NB4 (cell line): ENCODE measurements around the gene ARRB2.
A peak's percentile ranks its signal among the peaks of the same experiment; 100 is the strongest.

Experiments
- DNase-seq: peaks from one replicate; pipeline ENCODE4 v3.0.0; 2010; ENCODE audit warnings: low read depth
- H3K4me3 ChIP-seq: one replicate; pipeline ENCODE4 v1.5.1; 2011; ENCODE audit warnings: mild to moderate bottlenecking, low read depth, low read length, moderate library complexity
- CTCF ChIP-seq: IDR thresholded peaks from one replicate; pipeline ENCODE4 v1.5.1; 2012; ENCODE audit warnings: low read depth, low read length
- MAX ChIP-seq: IDR thresholded peaks from 2 replicates; pipeline ENCODE4 v1.6.1; 2011; ENCODE audit warnings: low read depth, low read length
- MYC ChIP-seq: IDR thresholded peaks from 2 replicates; pipeline ENCODE4 v1.6.1; 2011; ENCODE audit warnings: low read depth, low read length
- POLR2A ChIP-seq: IDR thresholded peaks from 2 replicates; pipeline ENCODE4 v1.6.1; 2011; ENCODE audit warnings: mild to moderate bottlenecking; ENCODE audit not compliant: insufficient read length; ENCODE audit errors: extremely low read depth

ARRB2 gene

GRCh38 chr17:4751932-4752331 lies 41.5 kb downstream of the ARRB2 start:
- DNase-seq, result no peak
- TF ChIP-seq MAX, result no peak
- no peak for TF ChIP-seq MYC
- no peak for TF ChIP-seq CTCF
- no peak for TF ChIP-seq POLR2A
- no peak overlapping the region for H3K4me3 ChIP-seq

- no peak overlapping the region for H3K4me3 ChIP-seq
- TF ChIP-seq MYC (no peak), MAX (no peak), POLR2A (no peak), CTCF (no peak)
- no peak for DNase-seq
Observed at GRCh38 chr17:4753392-4753791, 43.0 kb downstream of the ARRB2 start.

DNA sequence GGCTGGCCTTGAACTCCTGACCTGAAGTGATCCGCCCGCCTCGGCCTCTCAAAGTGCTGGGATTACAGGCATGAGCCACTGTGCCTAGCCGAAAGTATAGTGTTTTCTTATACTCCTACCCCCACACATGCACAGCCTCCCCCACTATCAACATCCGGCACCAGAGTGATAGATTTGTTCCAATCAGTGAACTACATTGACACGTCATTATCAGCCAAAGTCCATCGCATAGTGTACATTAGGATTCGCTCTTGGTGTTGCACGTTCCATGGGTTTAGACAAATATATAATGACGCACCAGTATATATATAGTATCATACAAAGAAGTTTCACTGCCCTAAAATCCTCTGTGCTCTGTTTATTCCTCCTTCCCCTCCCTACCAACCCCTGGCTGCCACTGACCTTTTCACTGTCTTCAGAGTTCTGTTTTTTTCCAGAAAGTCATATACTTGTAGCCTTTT lies 49.4 kb downstream of the ARRB2 start:
- TF ChIP-seq POLR2A (no peak), MAX (no peak), CTCF (no peak), MYC (no peak)
- no peak overlapping the region for H3K4me3 ChIP-seq

DNA sequence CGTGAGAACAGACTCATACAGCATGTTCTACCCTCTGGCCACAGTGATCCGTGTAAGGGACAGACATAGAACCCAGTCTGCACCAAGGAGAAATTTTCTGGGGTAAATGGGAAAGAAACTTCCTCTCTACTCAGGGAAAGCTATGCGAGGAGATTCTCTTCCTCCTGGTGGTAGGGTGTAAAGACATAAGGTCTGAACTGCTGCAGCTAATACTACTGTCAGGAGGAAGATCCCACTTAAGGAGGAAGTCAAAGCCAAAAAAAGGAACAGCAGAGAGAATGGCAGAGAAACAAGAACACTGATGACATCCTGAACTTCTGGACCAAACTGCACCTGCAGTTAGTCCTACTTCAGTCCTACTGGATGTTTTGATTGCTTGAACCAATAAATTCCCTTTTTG lies 54.2 kb downstream of the ARRB2 start:
- no peak for TF ChIP-seq MYC
- no peak for TF ChIP-seq MAX
- no peak for TF ChIP-seq CTCF
- no peak for TF ChIP-seq POLR2A
- peak; percentile 56 for DNase-seq
- H3K4me3 ChIP-seq, result no peak overlapping the region

More for the DNA sequence above, 49.4 kb downstream of the ARRB2 start:
- DNase-seq, result no peak

DNA sequence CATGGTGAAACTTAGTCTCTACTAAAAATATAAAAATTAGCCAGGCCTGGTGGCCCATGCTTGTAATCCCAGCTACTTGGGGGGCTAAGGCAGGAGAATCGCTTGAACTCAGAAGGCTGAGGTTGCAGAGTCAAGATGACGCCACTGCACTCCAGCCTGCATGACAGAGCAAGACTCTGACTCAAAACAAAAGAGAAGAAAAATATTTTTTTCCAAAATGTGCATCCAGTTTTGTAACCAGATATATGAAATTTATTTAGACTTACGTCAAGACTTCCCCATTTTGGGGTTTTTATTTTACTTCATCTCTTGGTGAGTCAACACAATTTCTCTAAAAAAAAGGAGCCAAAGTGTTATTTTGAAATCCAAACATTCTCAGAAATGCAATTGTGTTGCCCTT lies 55.8 kb downstream of the ARRB2 start:
- no peak overlapping the region for H3K4me3 ChIP-seq
- peak; percentile 30 for DNase-seq
- TF ChIP-seq POLR2A, result no peak
- TF ChIP-seq MAX, result no peak
- no peak for TF ChIP-seq MYC
- TF ChIP-seq CTCF, result no peak

DNA sequence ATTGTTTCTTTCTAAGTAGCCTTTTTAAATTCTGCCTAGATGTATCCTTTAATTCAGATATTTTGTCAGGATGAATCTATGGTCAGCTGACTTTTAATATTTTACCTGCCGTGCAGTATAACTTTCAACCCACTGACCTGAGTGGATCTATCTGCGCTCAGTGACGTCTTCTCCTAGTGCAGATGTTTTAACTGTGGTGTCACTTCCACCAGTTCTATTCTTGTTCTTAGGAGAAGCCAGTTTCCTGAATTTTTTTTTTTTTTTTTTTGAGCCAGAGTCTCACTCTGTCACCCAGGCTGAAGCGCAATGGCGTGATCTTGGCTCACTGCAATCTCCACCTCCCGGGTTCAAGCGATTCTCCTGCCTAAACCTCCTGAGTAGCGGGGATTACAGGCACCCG lies 56.3 kb downstream of the ARRB2 start:
- DNase-seq, result no peak
- no peak overlapping the region for H3K4me3 ChIP-seq
- TF ChIP-seq POLR2A (no peak), MAX (no peak)
